CD4-positive, alpha-beta T cell treated with Interleukin-17A for 4 hours (primary cell): Measurements from ENCODE around the gene EPB41L1.

Experiments
- DNase-seq: peaks from one replicate; pipeline ENCODE4 v3.0.0-alpha.2; 2020; ENCODE audit warnings: mixed read lengths

The EPB41L1 gene

GRCh38 chr20:36154700-36155628, at the start of gene EPB41L1:
TSS of gene EPB41L1 (plus strand) at chr20:36154740. CDS start at chr20:36173778, 19,038 bp downstream.
- no peak for DNase-seq

GRCh38 chr20:36104856-36105255, 49.7 kb upstream of the EPB41L1 start:
- DNase-seq, result no peak

DNA sequence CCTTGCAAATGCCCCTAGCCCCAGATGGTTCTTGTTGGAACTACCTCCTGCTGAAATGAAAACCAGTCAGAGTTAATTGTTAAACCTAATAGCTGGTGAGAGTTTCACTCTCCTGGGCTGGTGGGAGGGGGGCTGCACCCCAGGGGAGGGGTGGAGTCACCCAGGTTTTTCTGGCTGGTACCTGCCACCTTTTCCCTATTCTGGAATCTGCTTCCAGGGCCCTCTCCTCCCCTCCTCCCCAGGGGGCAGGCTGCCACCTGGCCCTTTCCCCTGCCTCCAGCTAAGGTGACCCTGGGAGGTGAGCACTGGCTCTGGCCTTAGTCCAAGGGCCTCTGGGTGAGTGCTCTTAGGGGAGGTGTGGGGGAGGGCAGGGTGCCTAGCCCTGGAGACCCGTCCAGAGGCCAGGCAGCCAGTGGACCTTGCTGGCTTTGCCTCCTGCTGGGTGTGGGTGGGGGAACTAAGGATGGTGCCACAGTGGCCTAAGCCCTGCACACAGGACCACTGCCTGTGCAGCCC, 48.8 kb upstream of the EPB41L1 start:
- no peak for DNase-seq

GRCh38 chr20:36106606-36107005, 47.9 kb upstream of the EPB41L1 start:
- no peak for DNase-seq

GRCh38 chr20:36107881-36108280, 46.7 kb upstream of the EPB41L1 start:
- no peak for DNase-seq

GRCh38 chr20:36109251-36109947, 45.1 kb upstream of the EPB41L1 start:
- DNase-seq, result no peak

- no peak for DNase-seq
These were observed 43.5 kb upstream of the EPB41L1 start for GRCh38 chr20:36110994-36111393.

DNA sequence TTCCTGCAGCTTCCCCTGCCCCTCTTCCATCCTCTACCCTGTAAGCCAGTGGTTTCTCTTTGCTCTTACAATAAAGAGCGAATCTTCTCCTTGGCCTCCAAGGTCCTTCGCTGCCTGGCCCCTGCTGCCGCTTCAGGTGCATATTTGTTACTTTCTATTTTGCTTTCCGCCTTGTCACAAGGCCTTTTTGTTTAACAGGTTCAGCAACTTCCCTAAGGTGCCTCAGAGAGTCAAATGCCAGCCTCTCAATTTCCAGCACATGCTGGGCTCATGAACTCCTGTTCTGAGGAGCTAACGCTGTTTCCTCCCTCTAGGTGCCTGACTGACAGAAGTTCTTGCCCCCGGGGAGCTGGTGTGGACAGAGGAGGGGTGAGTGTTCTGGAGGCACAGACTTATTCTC, 42.4 kb upstream of the EPB41L1 start:
- DNase-seq, result no peak

GRCh38 chr20:36113036-36113435, 41.5 kb upstream of the EPB41L1 start:
- no peak for DNase-seq

GRCh38 chr20:36113566-36114250, 40.8 kb upstream of the EPB41L1 start:
- no peak for DNase-seq

- no peak for DNase-seq
These were observed 39.8 kb upstream of the EPB41L1 start for GRCh38 chr20:36114707-36115106.

DNA sequence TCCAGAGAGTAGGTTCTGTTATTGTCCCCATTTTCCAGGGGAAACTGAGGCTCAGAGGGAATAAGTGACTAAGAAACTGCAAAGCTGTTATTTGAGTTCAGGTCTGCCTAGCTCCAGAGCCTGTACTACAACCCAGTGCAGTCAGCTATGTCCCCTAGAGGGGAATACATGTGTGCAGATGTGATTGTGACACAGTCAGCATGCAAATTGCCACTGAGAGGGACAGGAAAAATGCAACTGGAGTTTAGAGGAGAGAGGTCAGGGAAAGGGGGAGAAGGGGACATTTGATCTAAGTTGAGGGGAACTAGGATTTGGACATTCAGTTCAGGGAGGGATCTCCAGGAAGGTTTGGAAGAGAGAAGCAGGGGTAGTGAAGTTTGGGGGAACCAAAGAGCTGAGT, 38.6 kb upstream of the EPB41L1 start:
- no peak for DNase-seq

DNA sequence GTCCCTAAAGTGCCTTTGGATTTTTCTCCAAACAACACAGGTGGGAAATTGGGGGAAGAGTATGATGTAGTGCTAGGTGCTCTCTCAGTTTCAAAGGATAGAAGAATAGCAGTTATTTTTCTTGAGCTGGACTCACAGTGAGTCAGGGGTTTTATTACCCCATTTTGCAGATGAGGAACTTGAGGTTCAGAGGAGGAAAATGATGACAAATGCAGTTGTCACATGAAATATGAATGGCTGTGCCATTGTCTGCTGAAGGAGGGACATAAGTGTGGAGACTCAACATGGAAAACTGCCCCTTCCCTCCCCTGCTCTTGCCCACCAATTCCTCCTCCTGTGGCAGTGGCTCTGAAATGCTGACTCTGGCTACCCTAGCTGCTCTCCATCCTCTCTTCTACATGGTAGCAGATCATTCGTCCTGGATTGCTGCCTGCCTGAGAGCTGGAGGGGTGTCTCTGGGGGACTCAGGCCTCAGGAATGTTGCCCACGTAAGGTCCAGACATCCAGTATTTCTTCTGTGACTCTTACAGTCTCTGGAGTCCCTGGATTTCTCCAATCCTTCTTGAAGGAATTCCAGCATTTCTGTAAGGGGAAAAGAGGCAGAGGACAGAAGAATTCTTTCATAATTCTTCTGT, 37.6 kb upstream of the EPB41L1 start:
- DNase-seq, result no peak

- no peak for DNase-seq
These were observed 36.9 kb upstream of the EPB41L1 start for GRCh38 chr20:36117638-36118037.

DNA sequence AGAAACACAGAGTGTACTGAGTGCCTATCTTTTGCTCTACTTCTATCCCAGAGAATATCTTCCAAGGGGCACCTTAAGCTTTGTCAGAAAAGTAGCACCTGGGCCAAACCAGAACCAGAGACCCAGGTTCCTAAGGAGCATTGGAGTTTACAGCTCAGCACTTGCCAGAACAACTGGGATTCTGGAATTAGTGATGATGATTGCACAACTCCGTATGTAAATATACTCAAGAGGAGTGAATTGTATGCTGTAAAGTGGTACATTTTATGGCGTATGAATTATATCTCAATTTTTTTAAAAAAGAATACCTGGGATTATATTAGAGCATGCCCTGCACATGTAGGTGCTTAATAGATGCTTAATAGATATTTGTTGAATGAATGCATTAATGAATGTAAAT, 36.2 kb upstream of the EPB41L1 start:
- no peak for DNase-seq

GRCh38 chr20:36119537-36119936, 35.0 kb upstream of the EPB41L1 start:
- no peak for DNase-seq

DNA sequence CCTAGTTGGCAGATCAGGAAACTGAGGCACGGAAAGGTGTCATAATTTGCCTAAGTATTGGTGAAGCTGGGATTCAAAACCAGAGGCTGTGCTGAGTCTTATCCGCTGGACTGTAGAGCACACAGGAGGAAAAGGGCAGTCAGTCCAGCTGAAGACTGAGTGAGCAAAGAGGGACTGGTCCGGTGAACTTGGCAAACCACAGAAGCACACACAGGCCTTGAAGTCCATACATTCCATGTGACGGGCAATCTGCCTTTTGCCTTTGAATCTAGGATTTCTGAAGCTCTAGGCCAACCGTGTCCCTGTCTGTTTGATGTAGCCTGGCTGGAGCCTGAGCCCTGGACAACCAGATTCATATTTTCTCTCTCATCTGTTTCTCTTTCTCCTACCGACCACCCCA, 34.3 kb upstream of the EPB41L1 start:
- DNase-seq, result no peak

DNA sequence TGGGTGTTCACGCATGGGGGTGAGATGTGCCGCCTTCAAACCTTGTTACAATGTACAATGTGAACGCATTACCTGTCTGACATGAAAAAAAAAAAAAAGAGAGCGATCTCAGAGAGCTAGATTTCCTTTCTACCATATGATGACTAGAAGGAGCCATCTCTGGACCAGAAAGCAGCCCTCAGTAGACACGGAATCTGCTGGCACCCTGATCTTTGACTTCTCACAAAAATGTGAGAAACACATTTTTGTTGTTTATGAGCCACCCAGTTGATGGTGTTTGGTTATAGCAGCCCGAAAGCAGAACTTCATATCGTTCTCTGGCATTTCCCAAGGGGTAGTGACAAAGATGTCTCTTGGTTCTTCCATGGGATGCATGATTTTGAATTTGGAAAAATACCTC, 33.5 kb upstream of the EPB41L1 start:
- DNase-seq, result no peak

DNA sequence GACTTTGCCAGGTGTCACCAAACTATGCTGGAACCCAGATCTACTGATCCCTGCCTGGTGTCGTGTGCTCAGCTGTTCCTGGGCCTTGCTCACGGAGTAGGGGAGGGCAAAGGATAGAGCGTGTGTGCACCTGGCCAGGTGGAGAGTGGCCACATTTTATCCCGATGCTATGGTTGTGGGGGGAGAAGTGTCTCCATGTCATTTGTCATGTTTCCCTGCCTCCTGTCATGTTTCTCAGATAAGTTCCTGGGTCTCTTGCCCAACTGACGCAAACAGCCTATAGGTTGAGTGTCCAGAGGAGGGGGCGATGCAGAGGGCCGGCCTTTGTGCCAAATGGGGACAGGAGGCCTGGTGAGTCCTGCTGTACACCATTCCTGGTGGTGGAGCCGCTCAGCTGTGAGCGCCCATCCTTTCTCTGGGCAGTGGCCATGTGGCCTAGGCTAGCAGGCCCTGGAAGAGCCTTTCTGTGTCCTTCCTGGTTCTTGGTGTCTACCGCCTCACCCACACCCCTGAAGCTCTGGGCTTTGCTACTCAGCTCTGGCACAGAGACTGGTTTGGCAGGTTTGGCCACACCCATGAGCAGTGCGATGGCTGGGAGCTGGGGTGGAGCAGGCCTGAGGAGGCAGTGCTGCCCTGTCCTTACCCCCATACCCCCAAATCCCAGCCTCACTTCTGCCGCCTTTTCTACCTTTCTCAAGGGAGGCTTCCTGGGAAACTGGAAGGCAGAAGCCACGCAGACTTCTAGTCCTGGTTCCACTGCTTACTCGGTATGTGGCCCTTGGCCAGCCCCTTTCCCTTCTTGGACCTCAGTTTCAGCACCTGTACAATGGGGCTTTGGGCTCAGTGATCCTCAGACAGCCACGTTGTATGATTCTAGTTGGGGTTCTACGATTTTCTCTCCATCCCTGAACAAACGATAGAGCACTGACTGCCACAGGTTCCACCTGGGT, 32.3 kb upstream of the EPB41L1 start:
- DNase-seq, result no peak

DNA sequence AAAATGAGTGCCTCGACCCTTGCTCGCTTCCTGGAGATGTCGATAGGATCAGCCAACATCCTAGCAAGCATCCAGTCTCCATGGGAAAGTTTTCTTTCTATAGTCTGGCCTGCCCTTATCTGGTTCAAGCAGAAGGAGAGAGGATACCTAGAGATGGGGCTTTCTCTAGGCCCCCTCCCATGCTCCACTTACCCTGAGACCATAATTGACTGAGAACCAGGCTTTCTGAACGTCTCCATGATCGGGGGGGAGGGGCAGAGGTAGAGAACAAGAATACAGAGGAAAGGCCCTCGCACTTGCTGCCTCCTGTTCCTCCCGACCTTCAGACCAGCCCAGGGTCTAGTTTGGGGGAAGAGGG, 31.6 kb upstream of the EPB41L1 start:
- no peak for DNase-seq

- no peak for DNase-seq
These were observed 29.4 kb upstream of the EPB41L1 start for GRCh38 chr20:36125097-36125496.
